ENCODE measurements around the gene KIAA1210.

Gene KIAA1210

GRCh38 chrX:119067023-119067739, 60.4 kb downstream of the KIAA1210 start:
- H3K9me3 ChIP-seq (ENCODE audit: control insufficient read depth, insufficient read depth, low read length): no peaks in the 10 kb centered on the region
- H3K9ac ChIP-seq (ENCODE audit: low read depth, low read length): no peak overlapping the region
- peaks cover 2% of the 10 kb centered on the region for H3K4me1 ChIP-seq (ENCODE audit: control insufficient read depth, insufficient read depth, low read length)
- H3K4me3 ChIP-seq (ENCODE audit: low read depth, low read length): no peak overlapping the region
- peaks cover 4% of the 10 kb centered on the region for H3K27me3 ChIP-seq (ENCODE audit: control insufficient read depth, insufficient read depth, low read length)
- no peaks in the 10 kb centered on the region for H3K36me3 ChIP-seq (ENCODE audit: control insufficient read depth, insufficient read depth, low read length)

DNA sequence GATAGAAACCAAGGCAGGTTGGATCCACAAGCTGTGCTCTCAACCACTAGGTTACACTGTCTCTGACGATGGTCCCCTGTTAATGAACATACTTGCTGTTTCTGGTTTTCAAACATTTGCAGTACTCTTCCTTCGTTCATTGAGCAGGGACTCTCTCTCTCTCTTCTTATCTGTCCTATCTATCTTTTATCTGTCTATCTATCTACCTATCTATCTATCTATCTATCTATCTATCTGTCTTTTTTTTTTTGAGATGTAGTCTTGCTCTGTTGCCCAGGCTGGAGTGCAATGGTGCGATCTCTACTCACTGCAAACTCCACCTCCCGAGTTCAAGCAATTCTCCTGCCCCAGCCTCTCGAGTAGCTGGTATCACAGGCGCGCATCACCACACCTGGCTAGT, 64.2 kb downstream of the KIAA1210 start:
- H3K4me1 ChIP-seq (ENCODE audit: control insufficient read depth, insufficient read depth, low read length): peaks cover 2% of the 10 kb centered on the region
- H3K4me3 ChIP-seq (ENCODE audit: low read depth, low read length): no peak overlapping the region
- H3K9me3 ChIP-seq (ENCODE audit: control insufficient read depth, insufficient read depth, low read length): no peaks in the 10 kb centered on the region
- H3K9ac ChIP-seq (ENCODE audit: low read depth, low read length): no peak overlapping the region
- peaks cover 4% of the 10 kb centered on the region for H3K27me3 ChIP-seq (ENCODE audit: control insufficient read depth, insufficient read depth, low read length)
- no peaks in the 10 kb centered on the region for H3K36me3 ChIP-seq (ENCODE audit: control insufficient read depth, insufficient read depth, low read length)

GRCh38 chrX:119062750-119063374, 64.8 kb downstream of the KIAA1210 start:
- peaks cover 2% of the 10 kb centered on the region for H3K4me1 ChIP-seq (ENCODE audit: control insufficient read depth, insufficient read depth, low read length)
- H3K36me3 ChIP-seq (ENCODE audit: control insufficient read depth, insufficient read depth, low read length): no peaks in the 10 kb centered on the region
- no peak overlapping the region for H3K4me3 ChIP-seq (ENCODE audit: low read depth, low read length)
- H3K27me3 ChIP-seq (ENCODE audit: control insufficient read depth, insufficient read depth, low read length): peaks cover 4% of the 10 kb centered on the region
- H3K9ac ChIP-seq (ENCODE audit: low read depth, low read length): no peak overlapping the region
- H3K9me3 ChIP-seq (ENCODE audit: control insufficient read depth, insufficient read depth, low read length): no peaks in the 10 kb centered on the region

DNA sequence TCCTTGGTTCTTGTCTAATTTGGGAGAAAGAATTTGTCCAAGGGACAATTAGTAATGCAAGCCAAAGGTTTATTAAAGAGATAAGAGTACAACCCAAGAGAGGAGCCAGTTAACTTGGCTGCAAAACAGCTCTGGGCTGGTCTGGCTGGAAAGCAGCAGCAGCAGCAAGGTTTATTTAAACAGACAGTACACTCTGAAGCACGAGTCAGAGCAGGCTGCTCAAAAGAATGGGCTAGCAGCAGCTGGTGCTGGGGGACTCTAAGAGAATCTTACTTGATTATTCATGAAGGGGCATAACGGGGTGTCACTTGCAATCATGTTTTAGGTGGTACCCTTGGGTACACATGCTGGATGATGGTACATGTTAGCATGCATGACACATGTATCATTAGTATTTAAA, 71.9 kb downstream of the KIAA1210 start:
- Histone ChIP-seq H3K9me3 (ENCODE audit: control insufficient read depth, insufficient read depth, low read length) (no peaks in the 10 kb centered on the region), H3K27me3 (ENCODE audit: control insufficient read depth, insufficient read depth, low read length) (no peaks in the 10 kb centered on the region), H3K4me1 (ENCODE audit: control insufficient read depth, insufficient read depth, low read length) (no peaks in the 10 kb centered on the region), H3K4me3 (ENCODE audit: low read depth, low read length) (no peak overlapping the region), H3K9ac (ENCODE audit: low read depth, low read length) (no peak overlapping the region), H3K36me3 (ENCODE audit: control insufficient read depth, insufficient read depth, low read length) (no peaks in the 10 kb centered on the region)

GRCh38 chrX:119045884-119046283, 81.7 kb downstream of the KIAA1210 start:
- H3K9me3 ChIP-seq (ENCODE audit: control insufficient read depth, insufficient read depth, low read length): no peaks in the 10 kb centered on the region
- no peaks in the 10 kb centered on the region for H3K27me3 ChIP-seq (ENCODE audit: control insufficient read depth, insufficient read depth, low read length)
- no peak overlapping the region for H3K4me3 ChIP-seq (ENCODE audit: low read depth, low read length)
- H3K4me1 ChIP-seq (ENCODE audit: control insufficient read depth, insufficient read depth, low read length): no peaks in the 10 kb centered on the region
- H3K9ac ChIP-seq (ENCODE audit: low read depth, low read length): no peak overlapping the region
- H3K36me3 ChIP-seq (ENCODE audit: control insufficient read depth, insufficient read depth, low read length): no peaks in the 10 kb centered on the region

- H3K36me3 ChIP-seq (ENCODE audit: control insufficient read depth, insufficient read depth, low read length): no peaks in the 10 kb centered on the region
- no peaks in the 10 kb centered on the region for H3K9me3 ChIP-seq (ENCODE audit: control insufficient read depth, insufficient read depth, low read length)
- H3K27me3 ChIP-seq (ENCODE audit: control insufficient read depth, insufficient read depth, low read length): no peaks in the 10 kb centered on the region
- no peaks in the 10 kb centered on the region for H3K4me1 ChIP-seq (ENCODE audit: control insufficient read depth, insufficient read depth, low read length)
- H3K4me3 ChIP-seq (ENCODE audit: low read depth, low read length): no peak overlapping the region
- no peak overlapping the region for H3K9ac ChIP-seq (ENCODE audit: low read depth, low read length)
Measured at GRCh38 chrX:119042996-119043395, 84.6 kb downstream of the KIAA1210 start.

DNA sequence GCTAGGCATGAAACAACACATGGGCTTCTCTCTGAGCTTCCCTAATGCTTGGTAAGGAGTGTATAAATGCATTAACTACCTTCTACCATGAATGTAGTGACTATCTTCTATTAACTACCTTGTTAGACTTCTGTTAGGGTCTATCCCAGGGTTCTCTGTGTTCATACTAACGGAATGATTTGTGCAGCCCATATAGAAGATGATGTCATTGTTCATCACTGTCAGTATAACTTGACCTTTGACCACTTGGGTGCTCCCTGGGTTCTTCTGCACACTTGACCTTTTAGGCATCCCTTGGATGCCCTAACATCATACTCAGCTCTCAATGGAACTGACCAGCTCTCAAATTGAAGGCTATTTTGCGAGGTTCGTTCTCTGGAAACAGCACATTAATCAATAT, 85.6 kb downstream of the KIAA1210 start:
- Histone ChIP-seq H3K9me3 (ENCODE audit: control insufficient read depth, insufficient read depth, low read length) (no peaks in the 10 kb centered on the region), H3K9ac (ENCODE audit: low read depth, low read length) (no peak overlapping the region), H3K36me3 (ENCODE audit: control insufficient read depth, insufficient read depth, low read length) (no peaks in the 10 kb centered on the region), H3K27me3 (ENCODE audit: control insufficient read depth, insufficient read depth, low read length) (no peaks in the 10 kb centered on the region), H3K4me1 (ENCODE audit: control insufficient read depth, insufficient read depth, low read length) (no peaks in the 10 kb centered on the region), H3K4me3 (ENCODE audit: low read depth, low read length) (no peak overlapping the region)

- no peak overlapping the region for H3K9ac ChIP-seq (ENCODE audit: low read depth, low read length)
- H3K36me3 ChIP-seq (ENCODE audit: control insufficient read depth, insufficient read depth, low read length): no peaks in the 10 kb centered on the region
- no peak overlapping the region for H3K4me3 ChIP-seq (ENCODE audit: low read depth, low read length)
- H3K27me3 ChIP-seq (ENCODE audit: control insufficient read depth, insufficient read depth, low read length): no peaks in the 10 kb centered on the region
- H3K4me1 ChIP-seq (ENCODE audit: control insufficient read depth, insufficient read depth, low read length): no peaks in the 10 kb centered on the region
- no peaks in the 10 kb centered on the region for H3K9me3 ChIP-seq (ENCODE audit: control insufficient read depth, insufficient read depth, low read length)
Measured at GRCh38 chrX:119041175-119041574, 86.4 kb downstream of the KIAA1210 start.

- H3K9me3 ChIP-seq (ENCODE audit: control insufficient read depth, insufficient read depth, low read length): no peaks in the 10 kb centered on the region
Measured at GRCh38 chrX:119040432-119040831, 87.2 kb downstream of the KIAA1210 start.

DNA sequence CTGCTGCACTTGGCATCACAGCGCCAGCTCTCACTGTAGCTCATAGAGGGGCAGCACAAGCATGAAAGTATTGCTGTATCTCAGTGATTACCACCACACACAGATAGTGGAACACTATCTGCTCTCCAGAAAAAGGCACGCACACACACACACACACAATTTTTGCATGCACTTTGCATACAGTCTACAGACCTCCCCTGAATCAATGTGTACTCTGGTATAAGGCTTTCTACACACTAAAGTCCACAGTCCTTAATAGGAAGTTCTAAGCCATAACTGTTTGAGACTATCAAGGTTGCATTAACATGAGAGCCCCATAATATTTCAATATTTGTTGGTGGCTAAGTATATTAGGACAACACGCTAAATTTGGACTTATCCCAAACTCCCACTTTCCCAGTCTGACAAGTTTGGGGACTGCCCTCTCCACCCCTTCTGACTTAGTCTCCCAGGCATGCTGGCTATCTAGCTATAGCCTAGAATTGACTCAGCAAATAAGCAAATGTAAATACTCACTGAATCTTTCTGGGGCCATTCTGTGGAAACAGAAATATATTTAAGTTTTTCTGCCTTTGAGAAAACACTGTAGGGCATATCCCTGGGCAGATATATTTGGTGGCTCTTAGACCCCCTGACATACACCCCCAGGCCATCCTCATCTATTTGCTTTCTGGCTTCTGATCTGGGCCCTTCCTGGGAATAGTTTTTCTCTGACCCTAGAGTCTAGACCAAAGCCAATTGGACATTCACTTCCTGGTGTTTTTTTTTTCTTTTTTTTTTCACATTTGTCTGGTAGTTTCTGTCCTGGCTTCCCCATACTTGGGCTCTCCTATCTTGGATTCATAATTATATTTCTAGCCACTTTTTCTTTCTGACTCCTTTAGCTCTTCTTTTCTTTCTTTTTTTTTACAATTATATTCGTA, 91.2 kb downstream of the KIAA1210 start:
- H3K9ac ChIP-seq (ENCODE audit: low read depth, low read length): no peak overlapping the region
- no peaks in the 10 kb centered on the region for H3K27me3 ChIP-seq (ENCODE audit: control insufficient read depth, insufficient read depth, low read length)
- H3K36me3 ChIP-seq (ENCODE audit: control insufficient read depth, insufficient read depth, low read length): no peaks in the 10 kb centered on the region
- no peaks in the 10 kb centered on the region for H3K9me3 ChIP-seq (ENCODE audit: control insufficient read depth, insufficient read depth, low read length)
- no peaks in the 10 kb centered on the region for H3K4me1 ChIP-seq (ENCODE audit: control insufficient read depth, insufficient read depth, low read length)
- H3K4me3 ChIP-seq (ENCODE audit: low read depth, low read length): no peak overlapping the region

More at GRCh38 chrX:119040432-119040831, 87.2 kb downstream of the KIAA1210 start:
- no peak overlapping the region for H3K9ac ChIP-seq (ENCODE audit: low read depth, low read length)
- H3K4me1 ChIP-seq (ENCODE audit: control insufficient read depth, insufficient read depth, low read length): no peaks in the 10 kb centered on the region
- no peaks in the 10 kb centered on the region for H3K27me3 ChIP-seq (ENCODE audit: control insufficient read depth, insufficient read depth, low read length)
- no peaks in the 10 kb centered on the region for H3K36me3 ChIP-seq (ENCODE audit: control insufficient read depth, insufficient read depth, low read length)
- H3K4me3 ChIP-seq (ENCODE audit: low read depth, low read length): no peak overlapping the region

DNA sequence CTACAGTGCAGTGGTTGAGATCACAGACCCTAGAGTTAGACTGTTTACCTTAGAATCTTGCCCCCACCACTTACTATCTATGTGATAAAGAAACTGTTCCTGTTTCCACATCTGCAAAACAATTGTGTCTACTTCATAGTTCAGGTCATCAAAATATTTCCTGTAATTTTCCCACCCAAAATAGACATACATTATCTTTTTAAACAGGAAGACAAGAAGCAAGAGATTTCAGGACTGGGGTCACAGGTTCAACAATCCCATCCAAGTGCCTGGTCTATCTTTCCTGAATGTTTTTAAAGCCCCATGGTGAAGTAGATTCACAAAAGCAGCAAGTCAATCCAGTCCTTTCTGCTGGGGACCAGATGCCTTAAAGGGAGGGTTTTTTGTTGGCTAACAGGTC, 96.6 kb downstream of the KIAA1210 start:
- Histone ChIP-seq H3K4me3 (ENCODE audit: low read depth, low read length) (no peak overlapping the region), H3K4me1 (ENCODE audit: control insufficient read depth, insufficient read depth, low read length) (no peaks in the 10 kb centered on the region), H3K9ac (ENCODE audit: low read depth, low read length) (no peak overlapping the region), H3K9me3 (ENCODE audit: control insufficient read depth, insufficient read depth, low read length) (no peaks in the 10 kb centered on the region), H3K36me3 (ENCODE audit: control insufficient read depth, insufficient read depth, low read length) (no peaks in the 10 kb centered on the region), H3K27me3 (ENCODE audit: control insufficient read depth, insufficient read depth, low read length) (no peaks in the 10 kb centered on the region)

Measured in iPS-15b (cell line).